GM18508 (cell line): ENCODE measurements around the gene IRF2.
A peak's percentile ranks its signal among the peaks of the same experiment; 100 is the strongest.

ENCODE experiments used
- ATAC-seq: cut with Tn5 transposase; IDR thresholded peaks from one replicate; pipeline ENCODE4 v1.9.1; 2021; ENCODE audit warnings: moderate number of reproducible peaks; ENCODE audit not compliant: insufficient read depth, unreplicated experiment

The IRF2 gene

DNA sequence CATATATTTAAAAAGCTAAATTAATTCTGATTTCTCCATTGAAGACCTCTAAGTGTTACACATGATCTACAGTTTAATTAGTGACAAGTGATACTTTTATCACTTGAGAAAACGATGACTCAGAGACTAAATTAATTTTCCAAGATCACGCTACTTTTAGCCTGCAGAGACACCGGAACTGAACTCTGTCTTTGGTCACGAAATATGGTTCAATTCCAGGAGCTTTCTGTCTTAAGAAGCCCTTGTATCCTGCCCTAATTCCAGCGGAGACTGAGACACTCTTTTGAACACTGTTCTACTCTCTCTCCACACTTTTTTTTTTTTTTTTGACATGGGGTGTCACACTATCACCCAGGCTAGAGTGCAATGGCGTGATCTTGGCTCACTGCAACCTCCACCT, 63.6 kb downstream of the IRF2 start:
- ATAC-seq, result no peak

DNA sequence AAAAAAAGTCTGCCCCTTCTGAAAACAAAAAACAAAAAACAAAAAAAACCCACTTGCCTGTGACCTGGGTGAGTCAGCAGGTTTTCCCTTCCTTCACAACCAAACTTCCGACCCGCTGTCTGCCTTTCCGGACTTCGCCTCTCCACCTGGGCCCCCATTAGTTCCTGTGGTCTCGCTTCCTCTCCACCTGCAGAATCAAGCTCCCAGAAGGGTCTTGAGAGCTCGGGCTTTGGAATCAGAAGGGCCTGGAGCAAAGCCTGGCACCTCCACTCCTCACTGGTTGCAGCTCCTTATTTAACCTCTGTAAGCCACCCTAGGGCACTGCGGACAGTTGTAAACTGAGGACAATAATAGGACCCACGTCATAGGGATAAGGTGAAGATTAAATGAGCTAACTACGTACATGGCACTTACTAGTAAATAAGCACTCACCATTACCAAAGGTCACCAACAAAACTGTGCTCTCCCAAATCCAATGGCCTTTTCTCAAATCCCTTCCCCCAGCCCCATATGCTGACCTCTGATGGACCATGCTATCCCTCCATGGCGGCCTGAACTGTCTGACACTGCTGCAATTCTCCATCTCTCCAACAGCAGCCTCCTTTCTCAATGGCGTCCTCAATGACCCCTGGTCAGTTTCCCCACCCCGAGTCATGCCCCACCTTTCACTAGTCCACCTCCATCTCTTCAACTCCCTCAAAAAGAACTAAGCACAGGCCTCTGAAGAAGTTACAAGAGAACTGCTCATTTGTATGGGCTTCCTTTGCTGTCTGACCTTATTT, 64.2 kb downstream of the IRF2 start:
- no peak for ATAC-seq

DNA sequence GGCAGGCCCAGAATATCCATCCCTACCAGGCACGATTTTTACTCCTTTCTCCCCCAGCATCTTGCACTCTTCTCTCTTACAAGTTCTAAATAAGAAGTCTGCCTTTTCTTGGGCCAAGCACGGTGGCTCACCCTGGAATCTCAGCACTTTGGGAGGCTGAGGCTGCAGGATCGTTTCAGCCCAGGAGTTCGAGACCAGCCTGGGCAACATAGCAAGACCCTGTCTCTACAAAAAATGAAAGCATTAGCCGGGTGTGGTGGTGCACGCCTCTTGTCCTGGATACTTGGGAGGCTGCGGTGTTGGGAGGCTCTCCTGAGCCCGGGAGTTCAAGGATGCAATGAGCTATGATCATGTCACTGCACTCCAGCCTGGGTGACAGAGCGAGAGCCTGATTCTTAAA, 64.8 kb downstream of the IRF2 start:
- no peak for ATAC-seq

DNA sequence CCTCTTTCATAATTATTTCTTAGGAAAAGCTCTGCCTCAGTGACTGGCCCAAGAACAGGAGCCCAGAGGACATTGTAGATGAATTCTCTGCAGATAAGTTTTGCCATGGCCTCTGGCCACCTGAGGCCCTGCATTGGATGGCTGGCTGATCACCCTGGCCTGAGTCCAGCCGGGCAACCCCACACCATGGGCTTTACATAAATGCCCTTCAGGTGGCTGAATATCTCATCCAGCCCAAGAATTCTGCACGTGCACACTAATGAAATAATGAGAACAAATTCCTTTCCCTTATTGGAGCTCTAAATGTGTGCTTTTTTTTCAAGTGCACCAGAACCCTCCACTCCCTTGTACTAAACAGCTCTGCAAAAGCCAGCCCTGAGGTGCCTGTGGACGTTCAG, 65.7 kb downstream of the IRF2 start:
- ATAC-seq, result no peak

DNA sequence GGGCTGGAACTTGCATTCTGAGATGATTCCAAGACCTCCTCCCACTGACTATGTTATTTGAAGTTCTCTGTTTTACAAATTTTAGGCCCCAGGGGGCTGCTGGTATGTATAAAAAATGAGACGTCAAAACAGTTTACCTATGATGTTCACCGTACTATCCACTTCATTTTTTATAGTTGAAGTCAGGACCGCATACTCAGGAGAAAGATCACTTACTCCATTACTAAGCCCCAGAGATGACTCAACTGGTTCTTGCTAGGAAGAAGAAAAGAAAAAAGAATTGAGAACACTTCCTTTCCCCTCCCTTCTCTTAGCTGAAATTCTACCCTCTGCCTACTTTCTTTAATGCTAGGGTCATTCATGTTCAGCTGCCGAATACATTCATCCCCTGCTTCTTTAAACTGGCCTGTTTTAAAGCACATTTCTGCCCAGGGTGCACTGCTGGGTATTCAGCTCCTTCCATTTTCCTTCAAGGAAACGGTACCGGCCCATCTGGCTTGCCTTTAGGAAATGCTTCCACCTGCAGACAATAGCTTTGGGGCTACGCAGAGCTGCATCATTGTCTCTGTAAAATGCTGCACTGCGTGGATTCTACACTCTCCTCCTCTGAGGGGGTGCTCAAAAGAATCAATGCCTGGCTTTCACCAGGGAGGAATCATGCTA, 66.2 kb downstream of the IRF2 start:
- ATAC-seq, result no peak

DNA sequence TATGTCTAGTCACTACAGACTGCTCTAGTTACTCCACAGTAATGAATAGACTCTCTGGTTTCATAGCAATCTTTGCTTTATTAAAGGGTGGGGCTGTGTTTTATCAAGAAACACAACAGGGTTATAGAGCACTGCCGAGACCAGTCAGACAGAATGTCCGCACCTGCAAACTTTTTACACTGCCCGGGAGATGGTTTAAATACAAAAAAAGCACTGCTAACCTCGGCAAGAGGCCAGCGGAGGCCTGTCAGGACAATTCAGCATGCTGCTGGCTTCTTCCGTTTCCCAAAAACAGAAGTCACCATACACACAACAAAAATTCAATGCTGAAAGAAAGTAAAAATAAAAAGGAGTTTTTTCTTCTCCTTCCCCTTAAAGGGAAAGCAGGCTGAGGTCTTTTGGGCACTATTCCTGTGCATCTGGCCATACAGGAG, 67.4 kb downstream of the IRF2 start:
- no peak for ATAC-seq

DNA sequence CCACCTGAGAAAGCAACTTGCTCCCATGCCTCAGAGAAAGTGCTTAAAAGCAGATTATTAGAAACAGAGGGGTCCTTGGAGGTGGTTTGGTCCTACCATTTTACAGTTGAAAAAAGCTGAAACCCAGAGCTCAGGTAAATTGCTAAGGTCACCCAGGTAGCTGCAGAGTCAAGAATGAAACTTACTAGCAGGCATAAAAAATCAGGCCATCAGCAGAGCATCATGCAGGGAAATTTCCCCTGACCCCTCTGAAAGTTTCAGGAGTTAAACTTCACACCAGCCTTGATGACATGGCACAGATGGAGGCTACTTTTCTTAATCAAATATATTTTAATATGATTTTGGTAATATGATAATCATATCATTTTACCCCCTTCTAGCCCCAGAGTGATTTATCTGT, 70.3 kb downstream of the IRF2 start:
- no peak for ATAC-seq

DNA sequence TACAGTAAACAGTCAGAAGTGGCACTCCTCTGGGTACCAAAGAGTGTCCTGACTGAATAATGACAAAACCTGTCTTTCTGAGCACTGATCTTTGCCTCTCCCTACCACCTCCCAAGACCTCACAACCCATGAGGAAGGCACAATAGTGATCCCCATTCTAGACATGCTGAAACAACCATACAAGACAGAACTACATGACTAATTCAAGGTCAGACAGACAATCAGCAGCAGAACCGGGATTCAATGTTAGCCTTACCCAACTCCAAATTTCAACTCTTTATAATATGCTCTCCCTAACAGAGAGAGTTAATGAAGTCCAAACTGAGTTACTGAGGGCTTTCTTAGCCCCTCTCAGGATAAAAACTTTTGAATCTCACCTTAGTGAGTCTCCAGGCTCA, 71.0 kb downstream of the IRF2 start:
- ATAC-seq, result no peak

DNA sequence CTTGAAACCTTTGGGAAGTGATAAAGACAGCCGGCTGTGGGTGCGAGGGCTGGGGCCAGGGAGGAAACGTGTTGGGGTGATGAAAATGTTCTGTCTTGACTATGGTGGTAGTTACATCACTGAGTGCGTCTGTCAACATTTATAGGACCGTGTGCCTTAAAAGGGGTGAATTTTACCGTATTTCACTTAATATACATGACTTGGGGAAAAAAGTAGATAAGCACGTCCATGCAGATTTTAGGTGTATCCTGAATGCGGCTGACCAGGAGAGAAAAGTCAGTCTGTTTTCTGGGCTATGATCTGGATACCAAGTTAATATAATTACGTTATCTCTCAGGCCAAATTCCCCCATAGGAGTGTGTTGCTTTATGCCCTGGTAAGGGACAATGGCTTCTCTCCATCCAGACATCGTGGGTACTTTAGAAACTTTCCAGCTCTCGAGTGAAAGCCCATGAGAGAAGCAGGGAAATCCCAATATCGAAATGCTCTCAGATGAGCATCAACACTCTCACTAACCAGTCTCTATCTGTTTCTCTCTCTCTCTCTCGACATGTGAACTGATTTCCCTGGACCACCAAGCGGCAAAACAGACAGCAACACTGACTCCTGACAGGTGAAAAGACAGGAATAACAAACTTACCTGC, 71.5 kb downstream of the IRF2 start:
- ATAC-seq, result no peak

DNA sequence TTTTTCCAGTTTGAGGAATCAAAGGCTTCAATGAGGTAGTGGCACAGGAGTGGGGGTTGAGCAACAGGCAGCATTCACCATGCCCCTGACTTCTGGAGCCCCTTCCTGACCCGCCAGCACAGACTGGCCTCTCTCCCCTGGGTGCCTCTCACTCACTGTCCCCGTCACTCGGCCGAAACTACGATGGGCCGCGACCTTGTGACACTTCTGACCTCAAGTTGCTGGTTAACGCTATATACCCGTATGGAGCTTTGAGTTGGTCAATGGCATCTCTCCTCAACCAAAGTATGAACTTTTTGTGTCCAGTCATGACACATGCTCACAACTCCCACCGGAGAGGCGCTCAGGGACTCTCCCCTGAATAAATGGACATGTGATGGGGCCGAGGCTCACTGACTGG, 72.1 kb downstream of the IRF2 start:
- no peak for ATAC-seq

DNA sequence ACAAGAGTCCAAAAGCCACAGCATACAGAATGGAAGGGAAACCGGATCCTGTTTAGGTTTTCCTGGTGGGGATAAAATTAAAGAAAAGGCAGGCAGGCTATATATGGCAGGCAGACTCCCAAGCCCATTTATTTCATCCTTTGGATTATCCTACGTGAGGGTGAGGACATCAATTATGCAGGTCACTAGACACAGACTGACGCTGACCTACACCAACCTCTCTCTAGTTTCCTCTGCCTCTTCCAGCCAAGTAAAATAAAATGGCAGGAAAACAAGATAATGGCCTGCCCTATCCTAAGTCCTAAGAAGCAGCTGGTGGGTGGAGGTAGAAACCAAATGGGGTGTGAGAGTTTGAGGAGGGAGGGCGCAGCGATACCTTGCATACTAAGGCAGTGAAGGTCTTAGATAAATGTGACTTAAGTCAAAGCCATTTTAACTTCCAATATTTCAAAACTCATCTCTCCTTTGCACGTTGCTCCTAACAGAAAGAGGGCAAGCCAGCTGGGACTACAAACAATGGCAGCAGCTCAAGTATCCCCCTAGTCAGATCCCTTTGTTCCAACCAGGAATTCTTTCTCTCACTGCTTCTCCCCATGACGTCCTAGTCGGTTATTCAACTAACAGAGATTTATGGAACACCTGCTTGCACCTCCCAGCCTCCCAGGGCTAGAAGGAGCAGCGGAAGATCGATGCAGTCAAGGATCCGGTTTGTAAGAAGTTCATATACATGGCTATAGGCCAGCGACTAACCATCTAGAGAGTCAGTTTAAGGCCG, 72.8 kb downstream of the IRF2 start:
- no peak for ATAC-seq

DNA sequence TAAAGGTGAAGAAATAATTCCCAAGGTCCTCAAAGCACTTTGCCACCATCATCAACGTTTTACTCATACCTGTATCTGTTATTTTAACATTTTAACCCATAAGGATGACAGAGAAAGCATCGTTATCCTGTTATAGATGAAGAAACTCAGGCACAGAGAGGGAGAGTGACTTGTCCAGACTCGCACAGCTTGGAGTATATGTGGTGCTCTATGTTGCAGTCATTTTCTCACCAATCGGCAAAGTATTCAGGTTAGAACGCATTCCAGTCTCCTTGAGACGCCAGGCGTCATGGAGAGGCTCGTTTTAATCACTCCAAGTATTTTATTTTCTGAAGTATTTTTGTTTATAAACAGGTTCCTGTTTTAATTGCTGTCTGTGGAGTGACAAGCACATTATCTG, 73.5 kb downstream of the IRF2 start:
- ATAC-seq, result no peak

DNA sequence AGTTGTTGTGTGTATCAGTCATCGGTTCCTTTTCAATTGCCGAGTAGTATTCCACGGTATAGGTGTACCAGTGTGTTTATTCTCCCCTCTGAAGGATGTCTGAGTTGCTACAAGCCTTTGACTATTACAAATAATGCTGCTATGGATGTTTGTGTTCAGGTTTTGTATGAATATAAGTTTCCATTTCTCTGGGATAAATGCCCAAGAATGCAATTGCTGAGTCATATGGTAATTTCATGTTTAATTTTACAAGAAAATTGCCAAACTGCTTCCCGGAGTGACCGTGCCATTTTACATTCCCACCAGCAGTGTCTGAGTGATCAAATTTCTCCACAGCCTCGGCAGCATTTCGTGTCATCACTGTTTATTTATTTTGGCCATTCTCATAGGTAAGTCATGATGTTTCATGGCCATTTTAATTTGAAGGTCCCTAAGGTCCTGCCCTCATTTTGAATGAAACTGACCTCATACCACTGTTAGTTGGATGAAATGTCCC, 73.9 kb downstream of the IRF2 start:
- ATAC-seq, result no peak

DNA sequence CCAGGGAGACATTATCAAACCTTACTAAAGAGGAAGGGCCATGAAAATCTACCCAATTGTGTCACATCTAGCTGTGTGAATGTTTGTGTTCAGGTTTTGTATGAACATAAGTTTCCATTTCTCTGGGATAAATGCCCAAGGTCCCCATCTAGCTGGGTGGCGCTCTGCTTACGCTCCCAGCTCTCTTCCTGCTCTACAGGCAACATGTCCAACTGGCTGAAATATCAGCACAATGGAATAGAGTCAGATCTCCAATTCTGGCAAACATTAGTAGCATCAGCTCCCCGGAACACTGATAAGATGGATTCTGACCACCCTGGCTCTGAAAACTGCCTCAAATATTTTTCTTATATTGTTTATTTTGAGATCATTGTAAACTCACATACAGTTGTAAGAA, 74.8 kb downstream of the IRF2 start:
- no peak for ATAC-seq

DNA sequence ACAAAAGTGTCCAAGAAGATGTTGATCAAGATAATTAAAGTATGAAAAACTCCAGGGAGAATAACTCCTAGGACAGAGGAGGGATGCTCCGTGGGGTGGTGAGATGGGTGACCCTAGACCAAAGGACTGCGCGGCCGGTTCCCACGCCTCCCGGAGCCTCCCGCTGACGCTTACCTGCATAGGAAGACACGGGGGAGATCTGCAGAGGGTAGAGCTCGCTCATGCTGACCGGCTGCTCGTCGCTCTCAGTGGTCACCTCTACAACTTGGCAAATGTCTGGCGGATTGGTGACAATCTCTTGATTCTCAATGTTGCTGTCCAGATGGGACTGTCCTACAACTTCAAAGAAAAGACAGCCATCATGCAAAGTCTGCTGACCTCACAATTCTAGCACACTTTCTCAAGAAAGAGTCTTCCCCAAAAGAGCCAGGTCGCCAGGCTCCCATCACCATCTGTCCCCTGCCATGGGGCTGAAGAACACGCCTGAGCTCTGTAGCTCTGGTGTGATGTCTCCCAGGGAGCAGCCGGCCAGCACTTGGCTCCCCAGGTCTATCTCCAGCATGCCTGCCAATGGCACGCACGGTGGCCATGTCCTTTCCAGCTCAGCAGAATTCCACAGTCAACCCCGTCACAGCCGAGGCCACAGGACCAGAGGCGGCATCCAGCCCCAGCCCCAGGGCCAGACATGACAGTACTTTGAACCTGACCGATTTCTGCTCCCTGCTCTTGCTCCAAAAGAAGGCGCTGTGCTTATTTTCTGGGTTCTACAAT, 75.4 kb downstream of the IRF2 start:
- ATAC-seq, result no peak

DNA sequence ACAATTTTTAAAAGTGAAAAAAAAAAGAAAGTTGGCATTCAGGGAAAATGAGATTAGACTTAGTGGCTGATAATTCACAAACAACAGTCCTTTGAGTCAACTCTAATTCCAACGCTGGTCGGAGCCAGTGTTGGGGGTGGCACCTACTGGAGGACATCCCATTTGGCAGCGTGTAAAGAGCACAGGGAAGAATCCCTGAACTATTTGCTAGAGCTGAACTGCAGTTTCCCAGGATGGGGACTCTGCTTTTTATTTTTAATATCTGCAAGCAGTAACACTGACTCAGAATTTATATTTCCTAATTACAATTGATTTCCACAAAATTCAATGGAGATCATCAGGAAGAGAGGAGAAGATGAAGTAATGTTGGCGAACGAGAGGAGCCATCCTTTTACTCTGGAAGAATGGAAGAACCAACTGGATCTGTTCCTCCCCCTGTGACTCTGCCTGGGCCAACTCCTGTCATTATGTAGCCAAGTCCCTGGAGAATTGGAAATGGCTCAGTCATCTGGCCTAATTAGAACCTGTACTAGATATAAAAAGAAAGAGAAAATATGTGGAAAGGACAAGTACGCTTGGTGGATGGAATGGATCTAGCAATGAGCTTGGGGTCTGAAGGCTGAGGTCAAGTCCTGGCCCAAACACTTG, 76.7 kb downstream of the IRF2 start:
- no peak for ATAC-seq

DNA sequence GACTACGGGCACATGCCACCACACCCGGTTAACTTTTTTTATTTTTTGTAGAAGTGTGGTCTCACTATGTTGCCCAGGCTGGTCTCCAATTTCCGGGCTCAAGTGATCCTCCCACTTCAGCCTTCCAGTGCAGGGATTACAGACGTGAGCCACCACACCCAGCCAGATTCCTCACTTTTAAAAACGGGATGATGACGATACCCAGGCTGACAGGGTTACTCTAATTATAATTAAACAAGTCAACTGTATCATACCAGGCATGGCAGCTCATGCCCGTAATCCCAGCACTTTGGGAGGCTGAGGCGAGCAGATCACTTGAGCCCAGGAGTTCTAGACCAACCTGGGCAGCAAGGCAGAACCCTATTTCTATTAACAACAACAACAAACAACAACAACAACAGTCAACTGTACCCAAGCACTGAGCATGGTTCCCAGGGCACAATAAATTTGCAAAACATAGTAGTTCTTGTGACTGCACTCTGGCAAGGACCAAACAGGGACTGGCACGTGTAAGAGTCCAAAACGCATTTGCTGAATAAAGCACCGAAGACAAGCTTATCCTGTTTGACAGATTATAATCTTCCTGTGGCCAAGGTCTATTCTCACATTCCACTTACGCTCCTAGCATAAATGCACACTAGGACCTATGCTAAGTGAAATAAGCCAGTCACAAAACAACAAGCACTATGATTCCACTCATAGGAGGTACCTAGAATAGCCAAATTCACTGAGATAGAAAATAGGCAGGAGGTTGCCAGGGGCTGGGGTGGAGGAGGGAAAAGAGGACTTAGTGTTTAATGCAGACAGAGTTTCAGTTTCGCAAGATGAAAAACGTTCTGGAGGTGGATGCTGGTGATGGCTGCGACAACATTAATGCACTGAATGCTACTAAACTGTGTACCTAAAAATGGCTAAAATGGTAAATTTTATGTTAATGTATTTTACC, 77.5 kb downstream of the IRF2 start:
- ATAC-seq, result no peak

DNA sequence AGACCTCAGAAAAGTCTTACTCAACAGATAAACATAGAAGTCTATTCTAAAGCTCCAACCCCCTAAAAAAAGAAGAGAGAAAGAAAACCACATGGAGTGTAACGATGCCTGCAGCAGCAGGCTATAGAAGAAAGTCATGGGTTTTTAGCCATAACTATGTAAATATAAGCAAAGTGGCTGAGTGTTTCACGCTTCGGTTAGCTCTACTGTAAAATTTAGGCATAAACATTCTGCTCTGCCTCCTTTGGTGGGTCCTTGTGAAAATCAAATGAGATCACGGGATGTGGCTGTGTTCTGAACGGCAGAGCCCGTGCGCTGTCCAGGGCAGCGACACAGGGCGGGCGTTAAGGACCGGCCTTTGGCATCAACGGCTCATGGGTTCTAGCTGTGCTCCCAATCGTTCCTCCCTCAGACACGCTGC, 78.4 kb downstream of the IRF2 start:
- ATAC-seq, result peak; percentile 80
